Fibroblast of skin of back (primary cell): Measurements from ENCODE around the gene NAT9.

Experiments used
- DNase-seq: peaks from one replicate; pipeline ENCODE4 v3.0.0-alpha.2; 2013

NAT9 gene

DNA sequence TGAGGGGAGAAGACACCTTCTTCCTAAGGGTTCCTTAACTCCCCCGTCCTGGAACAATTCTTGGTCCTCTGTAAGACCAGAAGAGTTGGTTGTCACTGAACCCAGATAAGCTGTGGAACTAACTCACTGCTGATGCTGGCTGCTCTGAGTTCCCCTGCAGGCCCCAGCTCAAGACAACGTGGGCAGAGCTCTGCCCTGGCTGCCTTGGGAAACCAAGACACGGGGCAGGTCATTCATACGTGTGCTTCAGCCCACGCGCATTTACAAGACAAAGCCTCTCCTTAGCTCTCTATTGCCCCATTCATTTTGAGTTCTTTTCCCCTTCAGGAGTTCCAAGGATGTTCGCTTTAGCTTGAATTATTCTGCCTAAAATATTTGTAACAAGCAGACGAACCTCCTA is 3.4 kb upstream of the NAT9 start:
- no peak for DNase-seq

DNA sequence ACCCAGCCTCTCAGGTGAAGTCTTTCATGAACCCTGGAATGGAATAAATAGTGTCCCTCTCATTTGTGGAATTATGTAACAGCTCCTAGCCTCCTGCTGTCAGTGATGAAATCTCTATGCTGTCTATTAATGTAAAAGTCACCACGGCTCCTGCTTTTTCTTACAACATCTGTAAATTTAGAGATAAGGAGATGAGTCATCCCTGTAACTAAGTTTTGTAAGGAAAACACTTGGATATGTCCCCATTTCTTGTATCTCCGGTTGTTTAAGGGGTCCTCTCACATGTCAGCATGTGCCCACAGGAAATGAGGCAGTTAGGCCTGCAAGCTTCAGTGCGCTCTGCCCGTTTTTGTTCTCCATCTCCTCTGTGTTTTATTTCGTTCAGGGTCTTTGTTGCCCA is 2.8 kb upstream of the NAT9 start:
- no peak for DNase-seq

DNA sequence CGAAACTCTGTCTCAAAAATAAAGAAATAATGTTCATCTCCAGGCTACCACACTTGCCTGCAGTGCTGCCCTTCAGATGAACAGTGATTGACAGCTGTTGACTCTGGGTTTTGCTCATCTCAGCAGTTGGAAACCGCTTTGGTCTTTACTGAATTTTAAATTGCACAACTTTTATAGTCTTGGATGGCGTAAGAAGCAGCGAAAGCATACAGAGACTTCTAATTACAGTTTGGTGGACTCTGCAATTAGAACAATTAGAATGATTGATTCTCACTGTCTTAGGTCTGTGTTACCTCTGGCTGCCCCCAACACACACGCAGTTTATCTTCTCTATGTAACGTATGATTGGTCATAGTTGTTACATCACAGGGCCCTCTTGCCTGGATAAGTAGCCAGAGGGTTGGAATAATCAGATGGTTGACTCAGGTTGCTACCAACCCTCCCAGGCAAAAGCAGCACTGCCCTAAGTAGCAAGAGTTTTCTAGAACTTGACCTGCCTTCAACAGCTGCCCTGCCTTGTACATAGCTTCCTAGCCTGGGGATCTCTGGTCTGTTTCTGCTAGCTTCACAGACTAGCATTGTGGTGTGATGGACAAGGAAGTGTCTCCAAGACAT is 1.9 kb upstream of the NAT9 start:
- DNase-seq: no peak

- DNase-seq: no peak
Measured at GRCh38 chr17:74776990-74777389, 845 bp upstream of the NAT9 start.

DNA sequence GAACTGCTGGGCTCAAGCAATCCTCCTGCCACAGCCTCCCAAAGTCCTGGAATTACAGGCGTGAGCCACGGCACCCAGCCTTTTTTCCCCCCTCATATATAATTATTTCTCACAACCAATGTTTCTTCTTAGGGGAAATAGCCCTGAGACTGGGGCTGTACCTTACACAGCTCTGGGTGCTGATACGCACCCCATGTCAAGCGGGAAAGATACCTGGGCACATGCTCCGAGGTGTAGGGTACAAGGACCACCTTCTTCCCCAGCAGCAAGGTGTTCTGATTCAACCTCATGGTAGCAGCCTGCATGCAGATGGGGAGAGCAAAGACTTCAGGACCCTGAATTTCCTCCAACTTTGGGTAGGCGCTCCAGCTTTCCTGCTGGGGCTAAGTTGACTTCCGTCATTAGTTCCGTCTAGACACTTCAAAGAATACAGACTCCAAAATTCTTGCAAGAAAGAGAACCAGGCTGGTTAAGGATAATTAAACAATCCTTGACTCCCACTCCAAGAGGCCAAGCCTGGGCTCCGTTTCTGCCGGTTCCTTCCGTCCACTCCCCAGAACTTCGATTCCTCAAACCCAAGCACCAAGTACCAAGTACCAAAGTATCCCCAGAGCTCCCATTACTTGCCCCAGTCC is 619 bp downstream of the NAT9 start:
- DNase-seq: no peak

GRCh38 chr17:74773871-74774286 is 2.3 kb downstream of the NAT9 start:
- DNase-seq: peak; percentile 58

- DNase-seq: no peak
Measured at GRCh38 chr17:74773414-74773813, 2.7 kb downstream of the NAT9 start.

- no peak for DNase-seq
Measured at GRCh38 chr17:74772053-74772452, 4.1 kb downstream of the NAT9 start.

DNA sequence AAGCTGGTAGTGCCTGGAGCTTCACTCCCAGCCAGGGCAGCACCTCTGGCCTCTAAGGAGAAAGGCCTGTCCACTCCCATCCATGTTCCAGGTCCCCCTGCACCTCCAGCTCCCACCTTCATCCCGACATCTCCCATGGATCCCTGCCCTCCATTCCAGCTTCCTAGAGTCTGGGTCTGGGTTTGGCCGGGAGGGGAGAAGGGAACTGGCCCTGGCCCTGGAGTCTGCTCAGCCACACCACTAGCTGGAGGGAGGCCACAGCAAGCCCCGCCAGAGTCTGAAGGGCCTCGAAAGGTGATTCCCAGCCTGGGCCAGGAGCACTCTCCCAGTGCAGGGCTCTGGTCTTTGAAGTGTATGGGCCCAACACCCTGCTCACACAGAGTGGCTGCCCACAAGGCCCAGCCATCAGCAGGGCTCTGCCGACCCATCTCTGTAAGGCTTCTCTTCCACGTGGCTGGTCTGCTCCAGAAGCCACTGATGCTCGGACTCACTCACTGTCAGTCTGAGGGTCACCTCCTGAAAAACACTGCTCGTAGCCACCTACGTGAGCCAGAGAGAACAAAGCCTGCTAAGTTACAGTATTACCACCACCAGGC is 4.7 kb downstream of the NAT9 start:
- no peak for DNase-seq

DNA sequence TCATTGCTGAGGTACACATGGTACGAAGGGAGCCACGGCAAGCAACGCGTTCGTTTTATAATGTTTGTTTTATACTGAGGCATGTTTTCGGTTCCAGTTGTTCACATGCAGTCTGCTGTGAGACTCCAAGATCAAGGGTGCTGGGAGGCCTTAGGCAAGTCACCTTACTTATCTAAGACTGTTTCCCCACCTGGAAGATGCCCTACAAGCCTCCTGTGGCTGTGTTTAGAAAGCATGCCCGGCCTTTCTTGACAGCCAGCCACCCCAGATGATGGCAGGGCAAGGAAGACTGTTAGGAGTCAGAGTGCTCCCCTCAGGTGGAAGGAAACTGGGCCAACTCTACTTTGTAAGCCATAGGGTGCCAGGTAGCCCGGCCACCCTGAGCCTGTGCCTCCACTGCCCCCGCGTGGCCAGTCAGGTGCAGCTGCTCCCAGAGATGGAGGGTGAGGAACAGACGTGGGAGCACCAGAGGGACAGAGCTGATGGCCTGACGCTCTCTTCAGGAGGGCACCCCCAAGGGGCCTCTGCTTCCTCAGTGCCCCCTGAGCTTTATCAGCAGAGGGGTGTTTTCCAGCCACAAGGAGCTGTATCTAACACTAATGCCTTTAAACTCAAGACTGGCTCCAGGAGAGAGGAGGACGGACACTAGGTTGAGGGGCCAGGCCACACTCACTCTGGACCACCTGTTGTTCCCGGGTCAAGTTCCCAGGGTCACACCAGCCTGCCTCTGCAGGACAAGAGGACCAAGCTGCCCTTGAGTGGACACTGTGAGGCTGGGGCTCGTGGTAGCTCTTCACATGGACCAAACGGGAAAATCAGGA is 5.4 kb downstream of the NAT9 start:
- no peak for DNase-seq

DNA sequence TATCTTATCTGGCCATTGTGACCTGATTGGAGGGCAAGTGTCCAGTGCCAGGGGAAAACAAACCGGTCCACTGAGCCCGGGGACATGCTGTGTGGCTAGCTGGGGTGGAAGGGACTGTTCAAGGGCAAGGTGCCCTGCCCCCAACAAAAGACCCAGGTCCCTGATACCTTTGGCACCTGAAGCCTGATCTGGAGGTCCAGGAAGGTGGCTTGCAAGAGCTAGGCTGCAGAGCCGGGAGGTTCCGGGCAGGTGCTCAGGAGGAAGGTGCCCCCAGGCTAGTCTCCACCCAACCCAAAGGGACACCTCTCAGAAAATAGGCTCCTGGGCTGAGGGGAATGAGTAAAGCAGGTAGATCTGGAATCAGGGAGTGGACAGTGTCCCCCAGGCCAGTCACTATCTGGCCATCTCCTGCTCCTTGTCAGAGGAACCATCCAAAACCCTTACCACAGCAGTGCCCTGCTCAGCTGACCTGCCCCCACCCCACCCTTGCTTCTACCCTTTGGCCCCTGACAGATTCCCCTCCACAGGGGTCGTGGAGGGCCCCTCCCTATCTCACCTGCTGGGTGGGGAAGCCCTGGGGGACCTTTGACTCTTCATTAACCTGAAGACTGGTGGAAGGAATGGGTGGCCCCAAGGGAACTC is 6.2 kb downstream of the NAT9 start:
- no peak for DNase-seq

DNA sequence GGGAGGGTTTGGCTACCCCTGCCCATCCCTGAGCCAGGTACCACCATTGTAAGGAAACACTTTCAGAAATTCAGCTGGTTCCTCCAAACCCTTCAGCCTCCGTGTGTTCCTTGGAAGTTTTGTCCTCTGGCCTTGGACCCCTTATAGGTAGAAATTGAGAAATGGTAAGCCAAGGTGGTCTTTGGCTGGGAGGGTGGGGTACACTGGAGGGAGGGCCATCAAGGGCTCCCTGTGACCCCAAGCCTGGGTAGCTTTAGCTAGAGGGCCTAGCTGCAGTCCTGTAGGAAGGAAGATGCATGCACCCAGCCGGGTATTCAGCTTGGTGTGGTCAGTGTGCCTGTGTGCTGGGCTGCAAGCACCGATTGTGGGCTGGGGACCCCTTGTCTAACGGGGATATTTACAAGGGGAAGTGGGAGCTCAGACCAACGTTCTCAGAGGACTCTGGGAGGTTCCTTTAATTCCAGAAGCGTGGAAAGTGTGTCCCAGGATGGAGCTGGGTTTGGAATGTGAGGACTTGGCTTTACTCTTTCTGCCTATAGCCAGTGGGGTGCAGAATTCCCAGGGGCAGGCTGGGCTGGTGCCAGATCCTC is 6.8 kb downstream of the NAT9 start:
- DNase-seq: no peak

DNA sequence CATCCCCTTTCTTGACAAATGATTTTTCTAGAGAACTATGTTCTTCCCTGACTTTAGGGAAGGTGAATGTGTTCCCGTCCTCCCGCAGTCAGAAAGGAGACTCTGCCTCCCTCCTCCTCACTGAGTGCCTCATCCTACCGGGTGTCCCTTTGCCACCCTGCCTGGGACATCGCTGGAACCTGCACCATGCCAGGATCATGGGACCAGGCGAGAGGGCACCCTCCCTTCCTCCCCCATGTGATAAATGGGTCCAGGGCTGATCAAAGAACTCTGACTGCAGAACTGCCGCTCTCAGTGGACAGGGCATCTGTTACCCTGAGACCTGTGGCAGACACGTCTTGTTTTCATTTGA is 7.4 kb downstream of the NAT9 start:
- DNase-seq: no peak

DNA sequence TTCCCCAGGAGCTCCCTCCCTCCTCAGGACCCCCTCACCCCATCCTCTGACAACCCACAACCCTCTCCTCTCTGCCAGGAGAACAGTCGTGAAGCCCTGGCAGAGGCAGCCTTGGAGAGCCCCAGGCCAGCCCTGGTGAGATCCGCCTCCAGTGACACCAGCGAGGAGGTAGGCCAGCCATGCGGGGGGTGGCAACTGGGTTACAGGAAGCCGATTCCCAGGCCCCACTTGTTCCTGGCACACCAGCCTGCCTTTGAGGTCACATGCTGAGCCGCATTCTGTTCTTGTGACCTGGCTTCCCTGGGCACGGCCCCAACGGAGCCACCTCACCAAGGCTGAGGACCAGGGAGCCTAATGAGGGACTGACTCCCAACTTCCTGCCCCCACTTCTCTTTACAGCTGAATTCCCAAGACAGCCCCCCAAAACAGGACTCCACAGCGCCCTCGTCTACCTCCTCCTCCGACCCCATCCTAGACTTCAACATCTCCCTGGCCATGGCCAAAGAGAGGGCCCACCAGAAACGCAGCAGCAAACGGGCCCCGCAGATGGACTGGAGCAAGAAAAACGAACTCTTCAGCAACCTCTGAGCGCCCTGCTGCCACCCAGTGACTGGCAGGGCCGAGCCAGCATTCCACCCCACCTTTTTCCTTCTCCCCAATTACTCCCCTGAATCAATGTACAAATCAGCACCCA is 7.9 kb downstream of the NAT9 start:
- DNase-seq: peak; percentile 71

DNA sequence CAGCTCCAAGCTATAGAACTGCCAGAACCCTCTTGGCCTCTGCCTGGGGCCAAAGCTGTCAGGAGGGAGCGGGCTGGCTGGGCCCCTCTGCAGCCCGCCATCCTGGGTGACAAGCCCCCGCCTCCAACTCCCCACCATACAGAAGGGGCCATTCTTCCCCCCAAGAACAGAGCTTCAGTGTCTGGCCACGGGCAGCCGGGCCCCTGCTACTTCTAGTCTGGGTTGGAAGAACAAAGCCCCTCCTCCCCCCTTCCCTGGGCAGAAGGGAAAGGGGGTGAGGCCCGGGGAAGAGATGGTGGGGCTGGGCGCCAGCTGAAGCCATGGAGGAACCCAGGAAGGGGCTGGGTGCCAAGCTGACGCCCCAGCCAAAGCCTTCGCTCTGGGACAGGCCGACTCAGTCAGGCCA is 9.0 kb downstream of the NAT9 start:
- no peak for DNase-seq

DNA sequence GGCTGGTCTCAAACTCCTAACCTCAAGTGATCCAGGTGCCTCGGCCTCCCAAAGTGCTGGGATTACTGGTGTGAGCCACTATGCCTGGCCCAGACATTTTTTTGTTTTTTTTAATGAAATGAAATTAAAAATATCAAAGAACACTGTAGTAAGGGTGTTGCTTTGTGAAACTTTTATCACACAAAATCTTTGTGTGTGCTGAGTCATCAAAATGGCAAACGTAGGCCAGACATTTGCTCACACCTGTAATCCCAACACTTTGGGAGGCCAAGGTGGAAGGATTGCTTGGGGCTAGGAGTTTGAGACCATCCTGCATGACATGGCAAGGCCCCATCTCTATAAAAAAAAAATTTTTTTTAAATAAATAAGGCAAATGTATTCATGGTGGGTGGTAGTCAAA is 9.7 kb downstream of the NAT9 start:
- DNase-seq: no peak

DNA sequence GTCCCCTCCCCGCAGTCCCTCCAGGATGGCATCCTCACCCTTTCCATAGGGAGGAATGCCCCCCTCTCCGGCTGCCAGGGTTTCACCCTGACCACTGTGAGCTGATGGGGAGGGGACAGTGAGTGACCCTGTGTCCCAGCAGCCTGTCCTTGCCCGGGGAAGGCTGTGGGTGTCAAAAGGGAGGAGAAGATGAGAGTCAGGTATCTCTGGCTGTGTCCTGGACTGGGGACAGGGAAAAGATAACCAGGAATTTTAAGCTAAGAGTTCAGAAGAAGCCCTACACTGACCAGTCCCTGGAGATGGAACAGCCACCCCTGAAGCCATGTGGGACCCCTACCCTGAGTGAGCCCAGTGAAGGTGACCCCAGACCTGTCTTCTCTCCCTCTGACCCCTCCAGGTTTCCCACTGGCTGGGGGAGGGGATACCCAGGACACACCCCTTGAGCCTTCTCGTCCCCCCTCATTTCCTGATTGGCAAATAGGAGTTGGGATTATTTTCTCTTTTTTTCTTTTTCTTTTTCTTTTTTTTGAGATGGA is 11.3 kb downstream of the NAT9 start:
- no peak for DNase-seq

DNA sequence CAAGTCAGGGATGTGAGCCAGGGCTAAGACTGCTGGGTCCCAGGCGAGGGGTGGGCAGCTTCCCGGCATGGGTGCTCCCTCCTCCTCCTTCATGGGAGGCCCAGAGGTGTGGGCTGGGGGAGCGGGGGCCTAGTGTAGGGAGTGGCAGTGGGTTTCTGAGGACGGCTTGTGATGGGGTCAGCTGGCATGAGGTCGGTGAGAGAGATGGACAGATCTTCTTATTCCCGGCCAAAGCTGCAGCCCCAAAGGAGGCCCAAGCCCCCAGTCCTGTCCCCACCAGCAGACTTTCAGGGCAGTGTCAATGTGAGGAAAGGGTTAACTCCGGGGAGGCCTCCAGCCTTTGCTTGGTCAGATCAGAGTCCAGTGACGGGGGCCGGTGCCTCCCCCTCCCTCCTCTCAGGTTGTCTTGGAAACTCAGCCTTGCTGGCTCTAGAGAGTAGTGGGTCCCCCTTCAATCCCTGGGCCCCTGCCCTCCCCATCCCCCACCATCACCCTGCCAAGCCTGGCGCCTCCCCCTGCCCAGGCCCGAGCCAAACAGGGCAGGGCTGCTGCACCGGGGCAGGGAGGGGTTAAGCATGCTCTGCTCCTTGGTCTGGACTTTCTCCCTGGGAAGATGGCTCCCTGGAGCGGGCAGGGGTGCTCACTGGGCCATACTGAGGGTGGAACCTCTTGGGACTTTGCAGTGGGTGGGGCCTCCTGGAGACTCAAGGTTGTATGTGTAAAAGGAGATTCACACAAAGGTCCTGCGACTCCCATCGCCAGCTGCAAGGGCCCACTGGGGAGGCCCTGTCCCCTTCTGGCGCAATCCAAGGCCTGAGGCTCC is 12.4 kb downstream of the NAT9 start:
- no peak for DNase-seq

GRCh38 chr17:74761931-74762330 is 14.2 kb downstream of the NAT9 start:
- DNase-seq: no peak

GRCh38 chr17:74761419-74761818 is 14.7 kb downstream of the NAT9 start:
- no peak for DNase-seq
